PFSK-1 (cell line): ENCODE results near the gene PAQR7.

ENCODE experiments used
- POLR2AphosphoS5 ChIP-seq: IDR thresholded peaks from 2 replicates; pipeline ENCODE4 v1.6.1; 2012; ENCODE audit warnings: low read depth, mild to moderate bottlenecking, control low read depth, low read length, moderate library complexity
- REST ChIP-seq, 2 experiments: IDR thresholded peaks; 2 replicates each; pipeline versions ENCODE4 v1.6.1 to v1.8.0; 2011 to 2012; ENCODE audit warnings: low read depth in 2 of 2, low read length in 2 of 2, control low read depth in 1 of 2, inconsistent platforms in 1 of 2, mild to moderate bottlenecking in 1 of 2, moderate library complexity in 1 of 2; ENCODE audit not compliant: insufficient read depth in 1 of 2
- TAF1 ChIP-seq: IDR thresholded peaks from 2 replicates; pipeline ENCODE4 v1.6.1; 2012; ENCODE audit warnings: low read length, control low read depth, borderline replicate concordance; ENCODE audit not compliant: insufficient read depth

GRCh38 chr1:25874209-25874608 is 1.3 kb downstream of the PAQR7 start:
- TF ChIP-seq REST (IDR thresholded peaks at IDR 0.05; ENCODE audit: insufficient read depth in 1 of 2, low read depth in 2 of 2, low read length in 2 of 2) (no peak), POLR2AphosphoS5 (no peak), TAF1 (no peak)
